Measurements from ENCODE around the gene ANXA1. TPM values are rescaled to one million over a fixed set of nuclear protein-coding genes. Genes with fewer than 3 reads are reported as not detected.

The ANXA1 gene
- total RNA-seq, 6 experiments from 2014 or later = 3.2 to 16.8 (median 12.5) TPM

DNA sequence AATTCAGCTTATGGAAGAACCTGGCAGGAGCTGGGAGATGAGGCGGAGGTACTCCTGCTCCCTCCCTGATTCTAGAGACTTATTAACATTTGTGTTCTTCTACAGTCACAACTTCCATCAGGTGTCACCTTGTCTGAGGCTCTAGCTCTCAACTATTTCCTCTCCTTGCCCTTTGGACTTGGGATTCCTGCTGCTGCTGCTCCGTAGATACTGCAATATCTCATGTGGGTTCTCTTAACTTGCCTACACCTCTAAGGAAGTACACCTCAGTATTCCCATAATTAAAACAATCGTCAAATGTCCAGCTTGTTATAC, 21.2 kb downstream of the ANXA1 start:
- 78% methylated on average over 3 of the region's 3 CpGs for WGBS (ENCODE audit: insufficient coverage, low coverage, low lambda C conversion rate, missing lambda C conversion rate)
- peaks cover 0 to 4% (median 0%) of the 10 kb centered on the region in 4 donors for H3K36me3 ChIP-seq
- DNase-seq = no peak
- no peaks in the 10 kb centered on the region for H3K4me1 ChIP-seq
- no peak for ATAC-seq
- no peak overlapping the region for H3K4me3 ChIP-seq
- TF ChIP-seq, protein P1, sequence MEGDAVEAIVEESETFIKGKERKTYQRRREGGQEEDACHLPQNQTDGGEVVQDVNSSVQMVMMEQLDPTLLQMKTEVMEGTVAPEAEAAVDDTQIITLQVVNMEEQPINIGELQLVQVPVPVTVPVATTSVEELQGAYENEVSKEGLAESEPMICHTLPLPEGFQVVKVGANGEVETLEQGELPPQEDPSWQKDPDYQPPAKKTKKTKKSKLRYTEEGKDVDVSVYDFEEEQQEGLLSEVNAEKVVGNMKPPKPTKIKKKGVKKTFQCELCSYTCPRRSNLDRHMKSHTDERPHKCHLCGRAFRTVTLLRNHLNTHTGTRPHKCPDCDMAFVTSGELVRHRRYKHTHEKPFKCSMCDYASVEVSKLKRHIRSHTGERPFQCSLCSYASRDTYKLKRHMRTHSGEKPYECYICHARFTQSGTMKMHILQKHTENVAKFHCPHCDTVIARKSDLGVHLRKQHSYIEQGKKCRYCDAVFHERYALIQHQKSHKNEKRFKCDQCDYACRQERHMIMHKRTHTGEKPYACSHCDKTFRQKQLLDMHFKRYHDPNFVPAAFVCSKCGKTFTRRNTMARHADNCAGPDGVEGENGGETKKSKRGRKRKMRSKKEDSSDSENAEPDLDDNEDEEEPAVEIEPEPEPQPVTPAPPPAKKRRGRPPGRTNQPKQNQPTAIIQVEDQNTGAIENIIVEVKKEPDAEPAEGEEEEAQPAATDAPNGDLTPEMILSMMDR (IDR thresholded peaks at IDR 0.05) = no peak
- no peak for TF ChIP-seq POLR2A (IDR thresholded peaks at IDR 0.05)
- H3K27me3 ChIP-seq = no peaks in the 10 kb centered on the region
- no peak overlapping the region for H3K27ac ChIP-seq
- intact Hi-C loops (cut with DNase I) = no loop called here
- no peaks in the 10 kb centered on the region for H3K9me3 ChIP-seq

DNA sequence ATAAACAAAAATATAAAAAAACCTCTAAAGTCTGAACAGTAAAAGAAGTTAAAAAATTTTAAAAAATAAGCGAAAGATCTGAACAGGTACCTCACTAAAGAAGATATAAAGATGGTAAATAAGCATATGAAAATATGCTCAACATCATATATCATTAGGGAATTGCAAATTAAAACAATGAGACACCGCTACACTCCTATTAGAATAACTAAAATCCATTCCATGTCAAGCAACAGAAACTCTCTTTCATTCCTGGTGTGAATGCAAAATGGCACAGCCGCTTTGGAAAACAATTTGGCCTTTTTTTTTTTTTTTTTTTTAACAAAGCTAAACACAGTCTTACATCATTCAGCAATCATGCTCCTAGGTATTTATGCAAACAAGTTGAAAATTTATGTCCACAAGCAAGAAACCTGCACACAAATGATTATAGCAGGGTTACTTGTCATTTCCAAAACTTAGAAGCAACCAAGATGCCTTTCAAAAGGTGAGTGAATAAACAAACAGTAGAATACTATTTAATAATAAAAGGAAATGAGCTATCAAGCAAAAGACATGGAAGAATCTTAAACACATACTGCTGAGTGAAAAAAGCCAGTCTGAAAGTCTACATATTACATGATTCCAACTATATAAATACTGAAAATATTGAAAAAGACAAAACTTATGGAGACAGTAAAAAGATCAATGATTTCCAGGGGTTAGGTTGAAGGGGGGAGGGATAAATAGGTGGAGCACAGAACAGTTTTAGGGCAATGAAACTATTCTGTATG, 22.1 kb downstream of the ANXA1 start:
- Histone ChIP-seq H3K9me3 (no peaks in the 10 kb centered on the region), H3K4me3 (no peak overlapping the region), H3K27ac (no peak overlapping the region), H3K4me1 (no peaks in the 10 kb centered on the region), H3K27me3 (no peaks in the 10 kb centered on the region), H3K36me3 (no peaks in the 10 kb centered on the region)
- WGBS (ENCODE audit: insufficient coverage, low coverage, low lambda C conversion rate, missing lambda C conversion rate) = 74% methylated on average over 3 of the region's 3 CpGs
- DNase-seq = no peak
- intact Hi-C loops (cut with DNase I) = no loop called here
- no peak for ATAC-seq
- TF ChIP-seq, protein P1 (IDR thresholded peaks at IDR 0.05) = no peak
- no peak for TF ChIP-seq POLR2A (IDR thresholded peaks at IDR 0.05)

DNA sequence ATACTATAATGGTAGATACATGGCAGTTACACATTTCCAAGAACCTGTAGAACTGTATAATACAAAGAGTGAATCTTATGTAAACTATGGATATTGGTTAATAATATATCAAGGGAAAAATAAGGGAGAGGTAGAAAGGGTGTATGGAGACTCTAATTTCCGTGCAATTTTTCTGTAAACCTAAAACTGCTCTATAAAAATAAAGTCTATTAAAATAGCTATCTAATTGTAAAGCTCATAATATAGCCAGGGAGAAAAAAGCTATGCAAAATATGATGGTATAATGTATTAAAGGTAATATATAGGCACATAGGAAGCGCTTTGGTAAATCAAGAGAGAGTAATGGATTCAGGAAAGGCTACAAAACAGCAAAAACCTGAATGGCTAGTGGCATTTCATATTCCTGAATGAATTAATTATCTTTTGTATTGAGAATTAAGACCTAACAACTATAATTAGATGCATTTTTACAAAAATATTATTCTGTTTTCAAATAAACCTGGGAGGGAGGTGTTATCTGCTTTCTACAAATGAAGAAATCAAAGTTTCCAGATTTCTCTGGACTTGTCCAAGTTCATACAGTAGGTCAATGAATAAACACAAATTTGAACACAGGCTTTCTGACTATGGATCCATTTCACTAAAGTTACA, 22.8 kb downstream of the ANXA1 start:
- intact Hi-C loops (cut with DNase I) = no loop called here
- DNase-seq (no peak), ATAC-seq (no peak)
- no peaks in the 10 kb centered on the region for H3K4me1 ChIP-seq
- no peak overlapping the region for H3K27ac ChIP-seq
- no peak for TF ChIP-seq POLR2A (IDR thresholded peaks at IDR 0.05)
- TF ChIP-seq, protein P1 (IDR thresholded peaks at IDR 0.05) = no peak
- WGBS (ENCODE audit: insufficient coverage, low coverage, low lambda C conversion rate, missing lambda C conversion rate) = 100% methylated on average over 2 of the region's 2 CpGs
- H3K36me3 ChIP-seq = no peaks in the 10 kb centered on the region
- H3K27me3 ChIP-seq = no peaks in the 10 kb centered on the region
- no peaks in the 10 kb centered on the region for H3K9me3 ChIP-seq
- no peak overlapping the region for H3K4me3 ChIP-seq

DNA sequence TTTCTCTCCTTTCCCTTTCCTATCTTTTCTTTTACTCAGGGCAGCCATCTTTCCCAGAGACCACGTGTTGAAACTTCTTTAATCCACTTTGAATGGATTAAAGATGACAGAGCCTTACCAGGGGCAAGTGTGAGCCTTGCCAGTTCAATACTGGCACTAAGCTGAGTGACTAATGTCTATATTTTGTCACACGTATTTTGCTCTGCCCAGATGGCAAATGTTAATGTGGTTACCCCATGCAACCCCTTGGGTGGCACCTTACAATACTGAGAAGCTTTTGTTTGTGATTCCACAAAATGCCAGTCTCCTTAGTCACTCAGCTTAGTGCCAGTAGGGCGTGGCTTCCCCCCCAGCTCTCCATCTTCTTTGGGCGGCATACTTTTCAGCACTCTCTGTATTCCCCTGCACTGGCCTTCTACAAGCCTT, 24.8 kb downstream of the ANXA1 start:
- H3K27me3 ChIP-seq = no peaks in the 10 kb centered on the region
- 55% methylated on average over 3 of the region's 4 CpGs for WGBS (ENCODE audit: insufficient coverage, low coverage, low lambda C conversion rate, missing lambda C conversion rate)
- no peak for ATAC-seq

More for the DNA sequence above, 24.8 kb downstream of the ANXA1 start:
- H3K36me3 ChIP-seq = no peaks in the 10 kb centered on the region
- DNase-seq = no peak
- TF ChIP-seq, protein P1 (IDR thresholded peaks at IDR 0.05) = no peak
- TF ChIP-seq POLR2A (IDR thresholded peaks at IDR 0.05) = no peak
- no peaks in the 10 kb centered on the region for H3K4me1 ChIP-seq
- no peaks in the 10 kb centered on the region for H3K9me3 ChIP-seq
- intact Hi-C loops (cut with DNase I) = no loop called here
- H3K27ac ChIP-seq = no peak overlapping the region
- H3K4me3 ChIP-seq = no peak overlapping the region

All from right lobe of liver (tissue), 6 donors.